Mesothelial cell of epicardium (in vitro differentiated cells): ENCODE results near the gene MON1B. TPM values are rescaled to one million over a fixed set of nuclear protein-coding genes. Genes with fewer than 3 reads are reported as not detected.
"Not testable (repeated sequence)": the region's sequence is repeated elsewhere in the genome, so short reads cannot be mapped to it uniquely, and the experiment has no call there.

Experiments
- DNase-seq, 2 experiments: peaks; one replicate each; pipeline ENCODE4 v3.0.0; 2021; ENCODE audit warnings: low spot score in 2 of 2; ENCODE audit not compliant: unreplicated experiment in 2 of 2
- H3K27ac Mint-ChIP-seq: 2 replicates; pipeline ENCODE4 v1.8.0; 2021; ENCODE audit warnings: mixed read lengths
- H3K27me3 Mint-ChIP-seq: 2 replicates; pipeline ENCODE4 v1.8.0; 2021; ENCODE audit warnings: low read depth, mixed read lengths
- H3K36me3 Mint-ChIP-seq: 2 replicates; pipeline ENCODE4 v1.8.0; 2021; ENCODE audit warnings: mixed read lengths
- H3K4me1 Mint-ChIP-seq: 2 replicates; pipeline ENCODE4 v1.8.0; 2021; ENCODE audit warnings: mixed read lengths
- H3K4me3 Mint-ChIP-seq: 2 replicates; pipeline ENCODE4 v1.8.0; 2021; ENCODE audit warnings: mild to moderate bottlenecking, moderate library complexity, mixed read lengths
- H3K9me3 Mint-ChIP-seq: 2 replicates; pipeline ENCODE4 v1.8.0; 2021; ENCODE audit warnings: mixed read lengths
- CTCF ChIP-seq: fragments of 200-600 bp; sonication (generic); IDR thresholded peaks from one replicate; pipeline ENCODE4 v1.5.0; 2021; ENCODE audit warnings: antibody characterized with exemption; ENCODE audit not compliant: unreplicated experiment
- total RNA-seq: library from RNA; stranded (reverse); gene quantifications from 3 replicates; pipeline ENCODE4 v1.2.1, GENCODE V29; 2021

The MON1B gene
- total RNA-seq, 1 donor from 2014 or later = 36.7 TPM

- no peaks in the 10 kb centered on the region for H3K9me3 Mint-ChIP-seq
- H3K27me3 Mint-ChIP-seq = peaks cover 3% of the 10 kb centered on the region
- no peak for TF ChIP-seq CTCF
- H3K4me1 Mint-ChIP-seq = peaks cover 9% of the 10 kb centered on the region
- no peak for DNase-seq
- H3K27ac Mint-ChIP-seq = no peak overlapping the region
- no peaks in the 10 kb centered on the region for H3K36me3 Mint-ChIP-seq
- no peak overlapping the region for H3K4me3 Mint-ChIP-seq
Measured at GRCh38 chr16:77234611-77235010, 43.6 kb downstream of the MON1B start.

GRCh38 chr16:77236063-77236511 lies 45.1 kb downstream of the MON1B start:
- Mint-ChIP-seq H3K4me1 (peaks cover 14% of the 10 kb centered on the region), H3K27me3 (peaks cover 3% of the 10 kb centered on the region), H3K4me3 (peak overlapping the region; percentile 58), H3K9me3 (no peaks in the 10 kb centered on the region), H3K36me3 (no peaks in the 10 kb centered on the region), H3K27ac (no peak overlapping the region)
- DNase-seq = peak; percentile 81 to 95
- TF ChIP-seq CTCF = peak; percentile 96

- Mint-ChIP-seq H3K27me3 (peaks cover 3% of the 10 kb centered on the region), H3K27ac (no peak overlapping the region), H3K4me3 (no peak overlapping the region), H3K36me3 (no peaks in the 10 kb centered on the region), H3K4me1 (peaks cover 14% of the 10 kb centered on the region), H3K9me3 (peaks cover 6% of the 10 kb centered on the region)
- no peak for DNase-seq
- TF ChIP-seq CTCF = no peak
Measured at GRCh38 chr16:77238593-77238992, 47.6 kb downstream of the MON1B start.

- H3K4me3 Mint-ChIP-seq, H3K9me3 Mint-ChIP-seq, H3K27ac Mint-ChIP-seq, H3K36me3 Mint-ChIP-seq, DNase-seq, H3K27me3 Mint-ChIP-seq: not testable (repeated sequence)
- H3K4me1 Mint-ChIP-seq = peaks cover 11% of the 10 kb centered on the region
Measured at GRCh38 chr16:77242471-77242870, 51.5 kb downstream of the MON1B start.

- Mint-ChIP-seq H3K9me3 (peaks cover 6% of the 10 kb centered on the region), H3K27me3 (no peaks in the 10 kb centered on the region), H3K36me3 (no peaks in the 10 kb centered on the region), H3K27ac (no peak overlapping the region), H3K4me1 (no peaks in the 10 kb centered on the region), H3K4me3 (no peak overlapping the region)
- no peak for TF ChIP-seq CTCF
- no peak for DNase-seq
Measured at GRCh38 chr16:77246150-77246549, 55.2 kb downstream of the MON1B start.

GRCh38 chr16:77250400-77250799 lies 59.4 kb downstream of the MON1B start:
- no peak for TF ChIP-seq CTCF
- no peaks in the 10 kb centered on the region for H3K27me3 Mint-ChIP-seq
- no peaks in the 10 kb centered on the region for H3K36me3 Mint-ChIP-seq
- no peak overlapping the region for H3K4me3 Mint-ChIP-seq
- H3K9me3 Mint-ChIP-seq = peaks cover 6% of the 10 kb centered on the region
- no peaks in the 10 kb centered on the region for H3K4me1 Mint-ChIP-seq
- no peak for DNase-seq
- no peak overlapping the region for H3K27ac Mint-ChIP-seq

Other genes with a start within 250 kb of the MON1B start
- 20.7 to 25.5 TPM (median 21.3 TPM) in 3 replicates for gene SYCE1L, start 8.2 kb downstream of the MON1B start, total RNA-seq
- 7.4 to 9.1 TPM (median 7.9 TPM) in 3 replicates for gene ADAMTS18, start 243.8 kb downstream of the MON1B start, total RNA-seq